Neural progenitor cell (in vitro differentiated cells): ENCODE measurements around the gene KLHDC8A. TPM values are rescaled to one million over a fixed set of nuclear protein-coding genes. Genes with fewer than 3 reads are reported as not detected.

Experiments
- DNase-seq: peaks from one replicate; pipeline ENCODE4 v3.0.0-alpha.2; 2016; ENCODE audit warnings: low spot score
- H2AFZ ChIP-seq: fragments of 200-600 bp; sonication (generic); replicated peaks from 2 replicates; pipeline ENCODE4 v1.6.1; 2016; ENCODE audit warnings: antibody characterized with exemption
- H3F3A ChIP-seq: fragments of 200-600 bp; sonication (generic); 2 replicates; pipeline ENCODE4 v1.6.1; 2016; ENCODE audit warnings: antibody characterized with exemption, low read depth
- H3K27ac ChIP-seq: fragments of 200-600 bp; sonication (generic); 2 replicates; pipeline ENCODE4 v1.5.1; 2016; ENCODE audit warnings: mild to moderate bottlenecking
- H3K27me3 ChIP-seq: fragments of 200-600 bp; sonication (generic); 2 replicates; pipeline ENCODE4 v1.6.1; 2016; ENCODE audit warnings: mild to moderate bottlenecking, moderate library complexity
- H3K36me3 ChIP-seq: fragments of 200-600 bp; sonication (generic); 2 replicates; pipeline ENCODE4 v1.5.1; 2016
- H3K4me1 ChIP-seq: fragments of 200-600 bp; sonication (generic); 2 replicates; pipeline ENCODE4 v1.6.1; 2016; ENCODE audit warnings: mixed run types
- H3K4me2 ChIP-seq: fragments of 200-600 bp; sonication (generic); 2 replicates; pipeline ENCODE4 v1.6.1; 2016
- H3K4me3 ChIP-seq: fragments of 200-600 bp; sonication (generic); 2 replicates; pipeline ENCODE4 v1.5.1; 2016
- H3K79me2 ChIP-seq: fragments of 200-600 bp; sonication (generic); 2 replicates; pipeline ENCODE4 v1.6.1; 2016; ENCODE audit warnings: low read depth
- H3K9ac ChIP-seq: fragments of 200-600 bp; sonication (generic); 2 replicates; pipeline ENCODE4 v1.6.1; 2016
- H3K9me3 ChIP-seq: fragments of 200-600 bp; sonication (generic); 2 replicates; pipeline ENCODE4 v1.5.1; 2016; ENCODE audit warnings: low read depth
- H4K20me1 ChIP-seq: fragments of 200-600 bp; sonication (generic); 2 replicates; pipeline ENCODE4 v1.6.1; 2016; ENCODE audit warnings: low read depth
- H3K27ac Mint-ChIP-seq: 3 replicates; pipeline ENCODE4 v1.8.0; 2021; ENCODE audit warnings: mixed read lengths
- H3K27me3 Mint-ChIP-seq: 2 replicates; pipeline ENCODE4 v1.8.0; 2022; ENCODE audit warnings: low read depth, mild to moderate bottlenecking, inconsistent platforms, moderate library complexity, mixed read lengths; ENCODE audit not compliant: insufficient read depth
- H3K36me3 Mint-ChIP-seq: 3 replicates; pipeline ENCODE4 v1.8.0; 2021; ENCODE audit warnings: mixed read lengths
- H3K4me1 Mint-ChIP-seq: 3 replicates; pipeline ENCODE4 v1.8.0; 2021; ENCODE audit warnings: mixed read lengths
- H3K4me3 Mint-ChIP-seq: 3 replicates; pipeline ENCODE4 v1.8.0; 2021; ENCODE audit warnings: mild to moderate bottlenecking, moderate library complexity, mixed read lengths
- H3K9me3 Mint-ChIP-seq: 3 replicates; pipeline ENCODE4 v1.8.0; 2020; ENCODE audit warnings: mixed read lengths
- EZH2 ChIP-seq: fragments of 200-600 bp; sonication (generic); IDR thresholded peaks from 2 replicates; pipeline ENCODE4 v1.6.1; 2017; ENCODE audit warnings: antibody characterized with exemption, mild to moderate bottlenecking, moderate library complexity
- EZH2phosphoT487 ChIP-seq: fragments of 200-600 bp; sonication (generic); IDR thresholded peaks from 2 replicates; pipeline ENCODE4 v1.6.1; 2017; ENCODE audit warnings: antibody characterized with exemption
- total RNA-seq: library from RNA; depleted of rRNA; stranded (reverse); fragments of >200 nt; gene quantifications from 2 replicates; pipeline ENCODE4 v1.2.3, GENCODE V29; 2015; ENCODE audit warnings: low replicate concordance
- TF ChIP-seq, protein P1 (sequence below): fragments of 200-600 bp; sonication (generic); IDR thresholded peaks from 2 replicates; pipeline ENCODE4 v1.5.1; 2017; ENCODE audit warnings: antibody characterized with exemption, mild to moderate bottlenecking

KLHDC8A gene
- total RNA-seq, 1 donor from 2014 or later, result 9.7 TPM

DNA sequence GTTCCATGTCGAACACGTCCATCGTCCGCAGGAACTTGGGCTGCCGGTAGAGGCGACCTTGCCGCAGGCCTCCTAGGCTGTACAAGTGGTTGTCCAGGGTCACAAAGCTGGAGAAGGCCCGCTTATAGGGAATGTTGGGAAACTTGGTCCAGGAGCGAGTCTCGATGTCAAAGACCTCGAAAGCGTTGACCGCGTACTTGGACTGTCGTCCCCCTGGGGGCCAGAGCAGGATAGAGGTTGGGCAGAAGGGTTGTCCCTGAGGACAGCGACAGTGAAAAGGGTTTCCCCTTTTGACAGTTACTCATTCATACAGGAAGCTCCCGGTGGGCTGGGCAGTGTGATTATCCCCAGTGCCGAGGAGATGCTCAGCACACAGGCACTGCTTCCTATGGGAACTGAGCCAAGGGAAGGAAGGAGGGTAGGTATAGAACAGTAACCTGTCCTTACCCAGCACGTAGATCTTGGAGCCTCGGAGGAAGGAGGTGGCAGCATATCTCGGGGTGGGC, 17.5 kb downstream of the KLHDC8A start:
- peaks cover 15% of the 10 kb centered on the region for H3K4me1 ChIP-seq
- peaks cover 19% of the 10 kb centered on the region for H3K27me3 Mint-ChIP-seq
- no peak overlapping the region for H2AFZ ChIP-seq
- no peak overlapping the region for H3K4me3 ChIP-seq
- no peaks in the 10 kb centered on the region for H3K9me3 ChIP-seq
- no peaks in the 10 kb centered on the region for H3K79me2 ChIP-seq
- peaks cover 7% of the 10 kb centered on the region for H3K9me3 Mint-ChIP-seq
- no peak overlapping the region for H3K4me2 ChIP-seq
- DNase-seq, result no peak
- H3F3A ChIP-seq, result peaks cover 10% of the 10 kb centered on the region
- no peaks in the 10 kb centered on the region for H3K36me3 ChIP-seq
- H3K27me3 ChIP-seq, result peaks cover 25% of the 10 kb centered on the region
- H3K4me3 Mint-ChIP-seq, result no peak overlapping the region
- peak overlapping the region; percentile 26 for H3K27ac Mint-ChIP-seq
- peaks cover 22% of the 10 kb centered on the region for H3K4me1 Mint-ChIP-seq
- no peak overlapping the region for H3K9ac ChIP-seq
- H3K27ac ChIP-seq, result no peak overlapping the region
- peaks cover 5% of the 10 kb centered on the region for H4K20me1 ChIP-seq
- no peak for TF ChIP-seq EZH2
- TF ChIP-seq, protein P1, sequence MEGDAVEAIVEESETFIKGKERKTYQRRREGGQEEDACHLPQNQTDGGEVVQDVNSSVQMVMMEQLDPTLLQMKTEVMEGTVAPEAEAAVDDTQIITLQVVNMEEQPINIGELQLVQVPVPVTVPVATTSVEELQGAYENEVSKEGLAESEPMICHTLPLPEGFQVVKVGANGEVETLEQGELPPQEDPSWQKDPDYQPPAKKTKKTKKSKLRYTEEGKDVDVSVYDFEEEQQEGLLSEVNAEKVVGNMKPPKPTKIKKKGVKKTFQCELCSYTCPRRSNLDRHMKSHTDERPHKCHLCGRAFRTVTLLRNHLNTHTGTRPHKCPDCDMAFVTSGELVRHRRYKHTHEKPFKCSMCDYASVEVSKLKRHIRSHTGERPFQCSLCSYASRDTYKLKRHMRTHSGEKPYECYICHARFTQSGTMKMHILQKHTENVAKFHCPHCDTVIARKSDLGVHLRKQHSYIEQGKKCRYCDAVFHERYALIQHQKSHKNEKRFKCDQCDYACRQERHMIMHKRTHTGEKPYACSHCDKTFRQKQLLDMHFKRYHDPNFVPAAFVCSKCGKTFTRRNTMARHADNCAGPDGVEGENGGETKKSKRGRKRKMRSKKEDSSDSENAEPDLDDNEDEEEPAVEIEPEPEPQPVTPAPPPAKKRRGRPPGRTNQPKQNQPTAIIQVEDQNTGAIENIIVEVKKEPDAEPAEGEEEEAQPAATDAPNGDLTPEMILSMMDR, result no peak
- TF ChIP-seq EZH2phosphoT487, result no peak
- H3K36me3 Mint-ChIP-seq, result peaks cover 13% of the 10 kb centered on the region

DNA sequence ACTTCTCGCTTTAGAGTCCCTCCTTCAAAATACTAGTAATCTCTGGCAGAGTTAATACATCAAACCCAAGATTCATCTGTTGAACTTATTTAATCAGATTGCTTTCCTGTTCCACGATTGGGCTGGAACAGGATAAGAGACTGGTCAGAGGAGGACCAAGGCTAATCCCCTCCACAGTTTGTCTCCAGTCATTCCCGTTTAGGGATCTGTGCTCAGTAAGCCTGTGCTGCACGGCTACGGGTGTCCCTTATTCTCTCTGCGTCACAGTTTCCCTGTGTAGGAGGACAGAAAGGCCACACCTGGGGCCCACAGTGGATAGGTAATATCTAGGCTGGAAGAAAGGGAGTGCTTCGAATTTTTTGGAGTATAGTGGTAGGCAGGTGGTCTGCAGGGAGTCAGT, 18.7 kb downstream of the KLHDC8A start:
- no peak overlapping the region for H3K27ac ChIP-seq
- Mint-ChIP-seq H3K9me3 (peaks cover 7% of the 10 kb centered on the region), H3K36me3 (peaks cover 13% of the 10 kb centered on the region), H3K4me3 (peak overlapping the region; percentile 12), H3K27me3 (peaks cover 19% of the 10 kb centered on the region), H3K4me1 (peaks cover 22% of the 10 kb centered on the region), H3K27ac (peak overlapping the region; percentile 29)
- H3K79me2 ChIP-seq, result no peaks in the 10 kb centered on the region
- no peak for TF ChIP-seq EZH2
- no peak for TF ChIP-seq EZH2phosphoT487
- TF ChIP-seq, protein P1, result no peak
- H3K4me2 ChIP-seq, result no peak overlapping the region
- H3K4me3 ChIP-seq, result no peak overlapping the region
- H3K9me3 ChIP-seq, result no peaks in the 10 kb centered on the region
- H3K4me1 ChIP-seq, result peaks cover 5% of the 10 kb centered on the region
- H3F3A ChIP-seq, result peaks cover 10% of the 10 kb centered on the region
- H3K27me3 ChIP-seq, result peaks cover 13% of the 10 kb centered on the region
- DNase-seq, result no peak
- no peak overlapping the region for H3K9ac ChIP-seq
- H4K20me1 ChIP-seq, result peaks cover under 1% of the 10 kb centered on the region
- H2AFZ ChIP-seq, result no peak overlapping the region
- H3K36me3 ChIP-seq, result no peaks in the 10 kb centered on the region

- Histone ChIP-seq H3K4me1 (peaks cover 5% of the 10 kb centered on the region), H3K9ac (no peak overlapping the region), H3K9me3 (no peaks in the 10 kb centered on the region), H4K20me1 (no peaks in the 10 kb centered on the region), H3F3A (peaks cover 7% of the 10 kb centered on the region), H3K4me3 (no peak overlapping the region), H2AFZ (no peak overlapping the region), H3K79me2 (no peaks in the 10 kb centered on the region), H3K4me2 (no peak overlapping the region), H3K27ac (no peak overlapping the region), H3K36me3 (no peaks in the 10 kb centered on the region), H3K27me3 (peaks cover 8% of the 10 kb centered on the region)
- no peak for DNase-seq
- TF ChIP-seq EZH2phosphoT487 (no peak), EZH2 (no peak)
- TF ChIP-seq, protein P1, result no peak
- H3K4me3 Mint-ChIP-seq, result peak overlapping the region; percentile 12
- H3K27ac Mint-ChIP-seq, result peak overlapping the region; percentile 29
- H3K27me3 Mint-ChIP-seq, result peaks cover 14% of the 10 kb centered on the region
- H3K36me3 Mint-ChIP-seq, result peaks cover 11% of the 10 kb centered on the region
- peaks cover 19% of the 10 kb centered on the region for H3K4me1 Mint-ChIP-seq
- peaks cover 3% of the 10 kb centered on the region for H3K9me3 Mint-ChIP-seq
These were observed 19.2 kb downstream of the KLHDC8A start for GRCh38 chr1:205337481-205337880.
